Left cardiac atrium (tissue), 4 donors: ENCODE measurements around the gene RNU11. TPM values are rescaled to one million over a fixed set of nuclear protein-coding genes. Genes with fewer than 3 reads are reported as not detected.
A peak's percentile ranks its signal among the peaks of the same experiment; 100 is the strongest.
"Not testable (repeated sequence)": the region's sequence is repeated elsewhere in the genome, so short reads cannot be mapped to it uniquely, and the experiment has no call there.

Experiments used
- ATAC-seq, 2 donors: fragments of 200-7000 bp; cut with Tn5 transposase; one replicate each; pipeline ENCODE4 v1.9.1; 2020; ENCODE audit warnings: mild to moderate bottlenecking in 2 of 2, moderate library complexity in 2 of 2
- DNase-seq: peaks from one replicate; pipeline ENCODE4 v3.0.0-alpha.2; 2020
- intact Hi-C, 2 donors: fragments of 100-400 bp; cut with DNase I; formaldehyde crosslinking; loops; one replicate each; pipeline versions ENCODE4 v1.14.1 to v1.15.1; 2022 to 2023
- long read RNA-seq: library from polyadenylated mRNA; unstranded; transcript quantifications from one replicate; pipeline ENCODE4 v2.0.0, GENCODE V29; 2021
- total RNA-seq, 2 donors: library from RNA; stranded (reverse); fragmentation: NEBNext Ultra II Directional; extraction: Animal tissue kit (Norgen Biotek cat#: 25700); gene quantifications; one replicate each; pipeline ENCODE4 v1.2.1, GENCODE V29; 2021
- donor health status: DM: no; HTN: yes; CAD: no.
- donor health status: DM: no; HTN: yes; CAD: no; lungs with severe emphysema.
- donor health status: DM: yes; HTN: yes; CAD: no.
- donor health status: Dilated cardiomyopathy.

The RNU11 gene
- not detected for total RNA-seq
- long read RNA-seq, result 0 reads

- DNase-seq, result peak; percentile 85
- ATAC-seq, result peak; percentile 86 to 91
- intact Hi-C loops, result loop anchor here in 1 of 2 donors (2.0 kb wide), 1 partner anchor 20 kb away; the partner anchor contains the start of gene GMEB1
These were observed at the start of gene RNU11 for GRCh38 chr1:28648474-28649198. RNU11 (plus strand) TSS chr1:28648600.

DNA sequence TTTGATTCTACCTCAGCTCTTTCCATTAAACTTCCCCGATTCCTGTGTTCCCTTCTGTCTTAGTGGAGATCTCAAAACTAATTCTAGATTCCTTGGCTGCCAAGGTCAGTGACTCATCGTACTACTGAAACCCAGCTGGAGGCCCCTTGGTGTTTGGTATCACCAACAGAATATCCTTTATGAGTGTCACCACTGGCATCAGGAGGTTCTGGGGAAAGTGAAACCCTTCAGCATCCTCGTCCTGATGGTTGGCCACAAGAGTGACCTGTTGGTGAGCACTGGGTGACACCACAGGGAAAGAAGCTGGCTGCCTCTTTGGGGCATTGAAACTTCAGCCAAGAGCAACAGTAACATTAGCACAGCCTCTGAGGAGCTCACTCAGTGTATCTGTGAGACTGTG, 46.7 kb upstream of the RNU11 start:
- ATAC-seq (peak in 1 of 2 donors; percentile 66), DNase-seq (no peak)
- intact Hi-C loops, result loop anchor here (2.0 to 10.0 kb wide), 3 partner anchors 83 to 247 kb away; no protein-coding TSS in a partner anchor

DNA sequence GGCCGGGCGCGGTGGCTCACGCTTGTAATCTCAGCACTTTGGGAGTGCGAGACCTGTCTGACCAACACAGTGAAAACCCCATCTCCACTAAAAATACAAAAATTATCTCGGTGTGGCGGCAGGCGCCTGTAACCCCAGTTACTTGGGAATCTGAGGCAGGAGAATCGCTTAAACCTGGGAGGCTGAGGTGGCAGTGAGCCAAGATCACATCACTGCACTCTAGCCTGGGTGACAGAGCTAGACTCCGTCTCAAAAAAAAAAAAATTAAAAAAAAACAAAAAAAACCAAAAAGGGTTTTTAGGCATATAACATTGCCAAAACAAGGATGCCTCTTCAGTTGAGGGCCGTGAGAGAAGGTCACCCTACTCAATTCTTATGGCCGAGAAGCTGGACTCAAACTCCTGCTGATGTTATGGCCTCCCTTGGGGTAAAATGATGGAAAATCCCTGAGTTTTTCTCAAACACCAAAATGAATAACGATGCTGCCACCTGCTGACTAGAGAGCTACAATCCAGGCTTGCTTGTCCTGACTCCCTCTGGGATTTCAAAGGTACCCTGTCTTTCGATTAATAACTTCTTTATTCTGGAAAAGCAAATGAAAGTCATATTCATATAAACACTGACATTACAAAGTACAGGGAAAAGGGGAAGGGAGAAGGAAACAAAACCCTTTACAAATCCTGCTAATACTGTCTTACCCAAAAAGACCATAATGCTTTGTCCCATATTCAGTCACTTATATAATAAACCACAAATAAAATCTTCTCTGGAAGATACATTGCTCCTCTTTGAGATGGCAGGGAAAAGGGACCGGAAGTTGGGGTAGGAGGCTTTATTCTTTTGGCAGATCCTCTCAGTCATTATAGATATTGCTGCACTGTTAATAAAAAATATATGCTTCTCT, 45.6 kb upstream of the RNU11 start:
- ATAC-seq (peak; percentile 57 to 75), DNase-seq (peak; percentile 58)
- intact Hi-C loops, result loop anchor here (2.0 to 10.0 kb wide), 3 partner anchors 84 to 248 kb away; no protein-coding TSS in a partner anchor

DNA sequence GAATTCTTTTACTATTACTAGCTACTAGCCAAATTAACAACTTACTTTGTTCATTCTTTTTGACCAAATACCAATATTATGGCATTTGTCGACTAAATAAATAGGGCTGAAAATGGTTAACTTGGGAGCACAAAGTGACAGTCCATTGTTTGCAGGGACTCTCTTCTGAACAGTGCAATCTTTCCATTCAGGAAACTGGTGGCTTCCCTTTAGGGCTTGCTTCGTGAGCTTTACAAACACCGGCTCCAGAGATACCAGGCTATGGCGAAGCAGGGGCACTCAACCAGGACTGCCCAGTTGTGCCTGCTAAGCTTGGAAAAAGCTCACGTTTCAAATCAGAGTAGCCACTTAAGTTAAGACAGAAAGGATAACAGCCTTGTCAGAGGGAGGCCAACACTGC, 44.0 kb upstream of the RNU11 start:
- intact Hi-C loops, result loop anchor here (5.0 to 10.0 kb wide), 2 partner anchors 87 to 250 kb away; no protein-coding TSS in a partner anchor
- DNase-seq, result no peak
- no peak for ATAC-seq

- intact Hi-C loops, result loop anchor here (5.0 to 10.0 kb wide), 2 partner anchors 88 to 250 kb away; no protein-coding TSS in a partner anchor
- no peak for DNase-seq
- ATAC-seq, result no peak
These were observed 43.4 kb upstream of the RNU11 start for GRCh38 chr1:28604962-28605361.

GRCh38 chr1:28606771-28607170, 41.6 kb upstream of the RNU11 start:
- DNase-seq (no peak), ATAC-seq (no peak)
- intact Hi-C loops, result loop anchor here in 1 of 2 donors (10.0 kb wide), 1 partner anchor 252 kb away; no protein-coding TSS in a partner anchor

- ATAC-seq (no peak), DNase-seq (no peak)
- intact Hi-C loops, result no loop called here
These were observed 35.2 kb upstream of the RNU11 start for GRCh38 chr1:28613175-28613574.

DNA sequence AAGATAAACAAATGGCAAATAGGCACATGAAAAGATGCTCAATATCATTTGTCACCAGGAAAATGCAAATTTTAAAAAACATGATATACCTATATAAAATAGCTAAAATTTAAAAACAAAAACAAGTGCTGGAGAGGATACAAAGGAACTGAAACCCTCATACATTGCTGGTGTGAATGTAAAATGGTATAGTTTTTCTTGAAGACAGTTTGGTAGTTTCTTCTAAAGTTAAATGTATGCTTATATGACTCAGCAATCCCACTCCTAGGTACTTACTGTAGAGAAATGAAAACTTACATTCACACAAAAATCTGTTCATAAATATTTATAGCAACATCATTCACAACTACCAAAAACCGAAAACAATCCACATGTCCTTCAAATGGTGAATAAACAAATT, 16.7 kb upstream of the RNU11 start:
- intact Hi-C loops, result no loop called here
- no peak for DNase-seq
- ATAC-seq, result no peak

- DNase-seq, result no peak
- intact Hi-C loops, result no loop called here
These were observed 15.8 kb upstream of the RNU11 start for GRCh38 chr1:28632560-28632959.

GRCh38 chr1:28640766-28641165, 7.6 kb upstream of the RNU11 start:
- DNase-seq (no peak), ATAC-seq (no peak)
- intact Hi-C loops, result no loop called here

More at GRCh38 chr1:28632560-28632959, 15.8 kb upstream of the RNU11 start:
- ATAC-seq, result no peak

GRCh38 chr1:28642056-28642846, 6.1 kb upstream of the RNU11 start:
- intact Hi-C loops, result loop anchor here in 1 of 2 donors (2.0 kb wide), 1 partner anchor 95 kb away; the partner anchor contains the start of gene YTHDF2
- DNase-seq (no peak), ATAC-seq (peak; percentile 19 to 33)

DNA sequence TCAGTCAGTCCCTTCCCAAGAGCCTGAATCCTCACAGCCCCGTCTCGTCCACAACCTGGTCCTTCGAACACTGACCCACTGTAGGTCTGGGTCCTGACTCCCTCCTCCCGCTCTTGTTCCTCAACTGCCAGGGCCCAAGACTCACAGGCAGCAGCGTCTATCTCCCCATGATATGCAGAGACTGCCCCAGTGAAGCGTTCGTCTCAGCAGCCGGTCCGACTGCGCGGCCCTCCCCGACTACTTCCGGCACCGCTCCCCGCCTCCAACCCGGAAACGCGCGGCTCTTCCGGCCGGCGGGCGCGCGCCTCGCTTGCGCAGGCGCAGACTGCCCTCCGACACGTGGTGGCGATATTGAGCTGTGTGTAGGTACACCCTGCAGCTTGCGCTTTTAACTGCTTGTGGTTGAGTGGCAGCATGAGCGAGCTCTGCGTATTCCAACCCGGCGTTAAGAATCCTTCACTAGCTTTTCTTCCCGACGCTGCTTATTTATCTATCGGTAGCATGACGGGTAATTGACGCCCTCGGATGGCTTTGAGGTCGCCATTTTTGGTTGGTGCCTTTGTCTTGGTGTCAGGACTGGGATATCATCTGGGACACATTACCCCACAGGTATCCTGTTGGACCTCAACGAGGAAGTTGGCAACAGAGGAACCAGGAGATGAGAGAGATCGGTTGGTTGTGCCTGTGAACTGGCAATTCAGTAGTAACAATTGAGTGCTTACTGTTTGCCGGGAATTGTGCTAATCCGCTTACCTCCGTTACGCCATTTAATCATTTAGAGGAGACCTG, 5.4 kb upstream of the RNU11 start, which contains the start of gene TAF12:
Gene TAF12, minus strand, starts transcription at position 221 of the 789 bp plus-strand sequence. CDS start 20,986 bp downstream, outside the sequence.
- ATAC-seq (peak; percentile 95 to 96), DNase-seq (peak; percentile 92)
- intact Hi-C loops, result loop anchor here in 1 of 2 donors (2.0 kb wide), 1 partner anchor 94 kb away; the partner anchor contains the start of gene YTHDF2

DNA sequence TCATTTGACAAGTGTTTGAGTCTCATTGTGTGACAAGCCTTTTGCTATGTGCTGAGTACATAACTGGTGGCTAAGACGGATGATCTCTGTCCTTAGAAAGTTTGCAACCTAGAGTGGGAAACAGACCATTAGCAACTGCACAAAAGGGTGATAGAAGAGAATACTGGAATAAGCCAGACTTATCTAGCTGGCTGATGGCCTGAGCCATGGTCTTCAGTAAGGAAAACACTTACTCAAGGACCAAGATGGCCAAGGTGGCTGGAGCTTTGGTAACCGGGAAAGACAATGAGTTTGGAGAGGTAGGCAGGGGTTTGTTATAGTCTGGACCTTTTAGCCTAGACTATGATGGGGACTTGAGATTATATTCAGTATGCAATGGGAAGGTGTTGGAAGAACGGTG, 3.9 kb upstream of the RNU11 start:
- intact Hi-C loops, result no loop called here
- no peak for ATAC-seq
- DNase-seq, result no peak

DNA sequence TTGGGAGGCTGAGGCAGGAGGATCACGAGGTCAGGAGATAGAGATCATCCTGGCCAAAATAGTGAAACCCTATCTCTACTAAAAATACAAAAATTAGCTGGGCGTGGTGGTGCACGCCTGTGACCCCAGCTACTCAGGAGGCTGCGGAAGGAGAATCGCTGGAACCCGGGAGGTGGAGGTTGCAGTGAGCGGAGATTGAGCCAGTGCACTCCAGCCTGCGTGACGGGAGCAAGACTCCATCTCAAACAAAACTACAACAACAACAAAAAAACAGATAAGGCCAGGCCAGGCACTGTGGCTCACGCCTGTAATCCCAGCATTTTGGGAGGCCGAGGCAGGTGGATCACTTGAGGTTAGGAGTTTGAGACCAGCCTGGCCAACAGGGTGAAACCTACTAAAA, 3.0 kb upstream of the RNU11 start:
- intact Hi-C loops, DNase-seq, ATAC-seq: not testable (repeated sequence)

DNA sequence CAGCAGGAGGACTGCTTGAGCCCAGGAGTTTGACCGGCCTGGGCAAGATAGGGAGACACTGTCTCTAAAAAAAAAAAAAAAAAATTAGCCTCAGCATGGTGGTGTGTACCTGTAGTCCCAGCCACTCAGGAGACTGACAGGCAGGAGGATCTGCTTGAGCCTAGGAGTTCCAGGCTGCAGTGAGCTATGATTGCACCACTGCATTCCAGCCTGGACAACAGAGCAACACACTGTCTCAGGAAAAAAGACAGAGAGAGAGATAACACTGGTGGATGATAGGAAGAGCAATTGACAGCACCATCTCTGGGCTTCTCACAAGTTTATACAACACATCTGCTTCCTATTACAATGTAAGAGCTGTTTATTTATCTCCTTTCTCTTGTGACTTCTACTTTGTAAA, 2.4 kb upstream of the RNU11 start:
- intact Hi-C loops, result no loop called here
- ATAC-seq, result no peak
- DNase-seq, result no peak

- ATAC-seq, result peak; percentile 95 to 96
- intact Hi-C loops, result loop anchor here in 1 of 2 donors (2.0 kb wide), 1 partner anchor 21 kb away; the partner anchor contains the start of gene GMEB1
- peak; percentile 93 for DNase-seq
These were observed 359 bp upstream of the RNU11 start for GRCh38 chr1:28648008-28648473.

GRCh38 chr1:28653063-28653462, 4.7 kb downstream of the RNU11 start:
- intact Hi-C loops, DNase-seq, ATAC-seq: not testable (repeated sequence)
